ENCODE results near the gene ZNF660.
"Not testable (repeated sequence)": the region's sequence is repeated elsewhere in the genome, so short reads cannot be mapped to it uniquely, and the experiment has no call there.

The ZNF660 gene

DNA sequence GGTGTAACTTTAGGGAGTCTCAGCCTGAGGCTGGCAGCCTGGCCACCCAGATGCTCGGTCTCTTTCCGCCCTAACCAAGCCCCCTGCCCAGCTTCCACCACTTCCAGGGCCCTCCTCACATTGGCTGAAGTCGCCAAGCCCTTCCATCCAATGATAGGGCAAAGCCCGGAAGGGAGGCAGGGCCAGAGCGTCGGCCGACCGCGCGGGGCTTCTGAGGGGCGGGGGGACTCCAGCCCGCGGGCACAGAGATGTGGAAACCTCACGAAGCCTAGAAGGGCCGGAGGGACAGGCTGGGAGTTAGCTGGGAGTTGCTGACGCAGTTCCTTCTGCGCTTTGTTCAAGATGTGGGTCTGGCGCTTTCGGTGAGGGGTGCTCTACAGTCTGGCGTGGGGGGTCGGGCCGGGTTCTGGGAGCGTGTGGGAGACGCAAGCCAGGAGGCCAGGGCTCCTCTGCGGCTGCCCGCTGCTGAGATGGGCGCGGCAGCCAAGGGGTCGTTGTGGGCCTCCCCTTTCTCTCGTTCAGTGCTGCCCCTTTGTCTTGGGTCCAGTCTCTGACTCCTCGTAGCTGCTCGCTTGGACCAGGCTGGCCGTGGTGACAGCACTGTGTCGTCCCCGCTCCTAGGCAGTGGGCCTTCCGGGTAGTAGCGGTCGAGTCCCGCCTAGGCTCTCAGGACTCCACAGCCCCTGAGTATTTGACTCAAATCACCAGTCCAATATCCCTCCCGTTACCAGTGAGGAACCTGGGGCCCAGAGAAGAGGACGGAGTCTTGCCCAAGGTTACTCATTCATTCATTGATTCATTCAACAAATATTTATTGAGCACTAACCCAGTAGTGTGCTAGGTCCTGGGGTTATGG is at the start of gene ZNF660:
TSS of gene ZNF660 (plus strand) at position 319 of the 856 bp plus-strand sequence. CDS start 9,230 bp downstream, outside the sequence.
- peak; percentile 33 for DNase-seq

DNA sequence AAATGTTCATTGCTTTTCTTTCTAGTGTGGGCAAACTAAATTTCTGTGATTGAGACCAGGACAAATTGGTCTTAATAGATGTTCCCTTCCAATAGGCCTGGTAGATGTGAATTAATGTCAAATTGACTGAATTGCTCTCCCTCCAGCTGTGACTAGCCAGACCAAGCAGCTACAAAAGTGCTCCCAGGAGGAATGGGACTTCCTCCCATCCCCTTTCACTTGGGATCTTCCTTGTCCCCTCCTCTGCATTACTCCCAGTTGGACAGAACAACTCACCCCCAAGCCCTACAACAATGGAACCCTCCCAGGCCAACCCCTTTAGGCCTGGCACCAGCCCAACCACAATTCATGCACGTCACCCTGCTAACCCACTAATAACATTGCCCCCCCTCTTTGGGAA is 49.4 kb upstream of the ZNF660 start:
- no peak for DNase-seq

- not testable (repeated sequence) for DNase-seq
Measured at GRCh38 chr3:44544811-44545210, 40.0 kb upstream of the ZNF660 start.

DNA sequence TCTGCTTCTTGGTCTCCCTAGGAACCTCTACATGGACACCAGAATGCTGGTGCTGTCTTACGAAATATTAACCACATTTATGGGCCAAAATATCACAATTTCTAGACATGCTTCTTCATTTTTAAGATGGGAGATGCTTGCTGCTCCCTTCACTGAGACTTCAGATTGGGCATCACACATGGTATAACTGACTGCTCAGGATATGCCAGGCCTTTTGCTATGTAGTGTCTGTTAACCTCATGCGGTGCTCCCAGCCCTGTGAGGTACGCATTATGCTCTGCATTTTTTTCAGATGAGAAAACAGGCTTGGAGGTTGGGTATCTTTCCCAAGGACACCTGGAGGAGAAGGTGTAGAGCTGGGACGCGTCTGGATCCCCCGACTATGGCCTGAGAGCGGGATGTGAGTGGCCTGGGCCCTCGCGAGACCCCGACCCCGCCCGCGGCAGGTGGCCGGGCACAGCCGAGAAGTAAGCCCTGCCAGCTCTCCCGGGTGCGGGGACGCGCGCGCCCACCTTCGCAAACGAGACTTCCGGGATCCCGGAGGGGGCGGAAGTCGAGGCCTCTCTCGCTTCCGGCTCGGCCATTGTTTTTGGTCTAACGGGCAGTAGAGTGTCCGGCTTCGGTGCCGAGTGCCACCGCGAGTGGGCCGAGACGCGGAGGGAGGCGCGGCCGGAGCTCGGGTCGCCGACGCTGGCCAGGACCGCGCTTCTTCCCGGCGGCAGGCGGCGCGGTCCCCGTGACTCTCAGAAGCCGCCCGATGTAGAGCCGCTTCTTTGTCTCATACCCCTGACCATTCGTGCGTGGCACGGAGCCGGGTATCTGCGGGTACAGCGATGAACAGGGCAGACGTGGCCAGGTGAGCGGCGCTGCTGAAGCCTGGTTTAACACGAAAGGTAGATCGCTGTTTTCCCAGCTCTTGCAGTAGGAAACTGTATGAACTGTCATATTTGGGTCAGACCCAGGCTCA is 29.9 kb upstream of the ZNF660 start, which contains the start of gene ZKSCAN7:
TSS of gene ZKSCAN7 (plus strand) at position 568 of the 967 bp plus-strand sequence. CDS start 1,855 bp downstream, outside the sequence.
- DNase-seq = peak; percentile 18

DNA sequence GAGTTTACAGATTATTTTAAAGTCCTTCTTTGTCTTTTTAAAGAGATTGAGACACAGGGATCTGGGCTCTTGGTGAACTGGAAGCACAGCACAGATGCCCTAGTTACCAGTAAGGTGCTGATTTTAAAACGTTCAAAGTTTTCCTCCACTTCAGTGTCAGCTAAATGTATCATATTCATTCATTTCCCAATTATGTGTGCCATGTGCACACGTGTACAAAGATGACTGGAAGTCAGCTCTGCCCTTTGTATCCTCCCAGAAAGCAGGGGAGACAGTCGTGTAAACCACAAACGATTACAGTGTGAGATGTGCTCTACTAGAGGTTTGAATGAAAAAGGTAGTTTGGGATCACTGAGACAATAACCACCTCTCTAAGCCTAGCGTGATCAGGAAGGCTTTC is 29.0 kb upstream of the ZNF660 start:
- DNase-seq = no peak

DNA sequence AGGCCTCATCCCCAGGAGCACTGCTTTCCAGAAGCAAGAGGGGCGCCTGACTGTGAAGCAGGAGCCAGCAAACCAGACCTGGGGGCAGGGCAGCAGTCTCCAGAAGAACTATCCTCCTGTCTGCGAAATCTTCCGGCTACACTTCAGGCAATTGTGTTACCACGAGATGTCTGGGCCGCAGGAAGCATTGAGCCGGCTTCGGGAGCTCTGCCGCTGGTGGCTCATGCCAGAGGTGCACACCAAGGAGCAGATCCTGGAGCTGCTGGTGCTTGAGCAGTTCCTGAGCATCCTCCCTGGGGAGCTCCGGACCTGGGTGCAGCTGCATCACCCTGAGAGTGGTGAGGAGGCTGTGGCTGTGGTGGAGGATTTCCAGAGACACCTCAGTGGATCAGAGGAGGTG is 27.7 kb upstream of the ZNF660 start:
- no peak for DNase-seq

DNA sequence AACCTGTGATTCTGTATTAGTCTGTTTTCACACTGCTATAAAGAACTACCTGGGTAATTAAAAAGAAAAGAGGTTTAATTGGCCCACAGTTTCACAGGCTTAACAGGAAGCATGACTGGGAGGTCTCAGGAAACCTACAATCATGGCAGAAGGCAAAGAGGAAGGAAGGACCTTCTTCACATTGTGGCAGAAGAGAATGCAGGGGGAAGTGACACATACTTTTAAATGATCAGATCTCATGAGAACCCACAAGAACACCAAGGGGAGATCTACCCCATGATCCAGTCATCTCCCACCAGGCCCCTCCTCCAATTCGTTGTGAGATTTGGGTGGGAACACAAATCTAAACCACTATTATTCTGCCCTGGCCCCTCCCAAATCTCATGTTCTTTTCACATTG is 23.7 kb upstream of the ZNF660 start:
- DNase-seq = no peak

DNA sequence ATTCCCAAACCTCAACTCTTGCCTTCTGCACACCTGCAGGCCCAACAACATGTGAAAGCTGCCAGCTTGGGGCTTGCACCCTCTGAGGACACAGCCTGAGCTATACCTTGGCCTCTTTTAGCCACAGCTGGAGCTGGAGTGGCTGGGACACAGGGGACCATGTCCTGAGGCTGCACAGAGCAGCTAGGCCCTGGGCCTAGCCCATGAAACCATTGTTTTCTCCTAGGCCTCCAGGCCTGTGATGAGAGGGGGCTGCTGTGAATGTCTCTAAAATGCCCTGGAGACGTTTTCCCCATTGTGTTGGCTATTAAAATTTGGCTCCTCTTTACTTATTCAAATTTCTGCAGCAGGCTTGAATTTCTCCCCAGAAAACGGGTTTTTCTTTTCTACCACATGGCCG is 22.6 kb upstream of the ZNF660 start:
- DNase-seq = no peak

- DNase-seq = no peak
Measured at GRCh38 chr3:44568561-44568960, 16.2 kb upstream of the ZNF660 start.

DNA sequence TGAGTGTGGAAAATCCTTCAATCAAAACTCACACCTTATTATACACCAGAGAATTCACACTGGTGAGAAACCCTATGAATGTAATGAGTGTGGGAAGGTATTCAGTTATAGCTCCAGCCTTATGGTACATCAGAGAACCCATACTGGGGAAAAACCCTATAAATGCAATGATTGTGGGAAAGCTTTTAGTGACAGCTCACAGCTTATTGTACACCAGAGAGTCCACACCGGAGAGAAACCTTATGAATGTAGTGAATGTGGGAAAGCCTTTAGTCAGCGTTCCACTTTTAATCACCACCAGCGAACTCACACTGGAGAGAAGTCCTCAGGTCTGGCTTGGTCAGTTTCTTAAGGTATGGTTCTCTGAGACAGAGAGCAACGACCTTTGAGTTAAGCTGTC is 13.7 kb upstream of the ZNF660 start:
- DNase-seq = no peak

DNA sequence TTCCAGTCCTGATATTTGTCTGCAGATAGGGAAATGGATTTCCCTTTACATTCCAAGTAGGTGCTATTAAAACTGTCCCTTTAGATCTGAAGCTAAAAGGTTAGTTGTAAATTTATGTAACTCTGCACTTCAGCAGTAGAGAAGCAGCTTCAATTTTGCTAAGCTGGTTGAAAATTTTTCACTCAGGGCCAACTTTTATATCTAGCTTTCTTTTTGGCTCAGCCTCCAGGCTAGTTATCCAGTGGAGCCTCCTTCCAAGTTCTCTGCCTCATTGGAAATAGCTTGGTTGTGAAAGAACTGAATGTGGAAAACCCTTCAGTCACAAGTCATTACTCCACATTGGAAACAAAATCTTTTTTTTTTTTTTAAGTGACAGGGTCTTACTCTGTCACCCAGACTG is 8.2 kb upstream of the ZNF660 start:
- DNase-seq = no peak

- not testable (repeated sequence) for DNase-seq
Measured at GRCh38 chr3:44577354-44577952, 7.3 kb upstream of the ZNF660 start.

- not testable (repeated sequence) for DNase-seq
Measured at GRCh38 chr3:44578316-44578715, 6.4 kb upstream of the ZNF660 start.

DNA sequence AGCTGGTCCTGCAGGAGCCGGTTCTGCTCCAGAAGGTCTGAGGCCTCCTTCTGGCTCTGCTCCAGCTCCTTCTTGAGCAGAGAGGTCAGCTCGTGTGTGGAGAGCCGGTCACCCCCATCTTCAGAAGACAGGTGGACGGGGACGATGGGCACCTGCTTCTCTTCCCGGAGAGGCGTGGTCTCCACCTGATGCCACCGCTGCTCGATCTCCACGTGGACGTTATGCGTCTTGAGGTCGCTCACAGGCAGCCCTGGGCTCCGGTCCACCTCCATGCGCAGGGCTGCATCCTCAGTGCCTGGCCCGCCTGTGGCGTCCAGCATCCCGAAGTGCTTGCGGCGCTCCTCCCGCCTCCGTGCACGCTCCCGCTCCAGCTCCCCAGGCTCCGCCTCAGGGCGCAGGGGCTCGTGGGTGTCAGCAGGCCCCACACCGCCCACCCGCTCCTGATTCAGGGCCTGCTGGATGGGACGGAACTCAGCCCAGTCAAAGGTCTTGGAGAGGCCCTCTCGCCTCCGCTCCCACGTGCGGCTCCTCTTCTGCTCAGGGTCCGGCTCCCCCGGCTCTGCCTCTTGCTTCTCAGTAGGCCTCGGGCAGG is 5.7 kb upstream of the ZNF660 start:
- DNase-seq = not testable (repeated sequence)

GRCh38 chr3:44579749-44580148 is 5.0 kb upstream of the ZNF660 start:
- not testable (repeated sequence) for DNase-seq

- not testable (repeated sequence) for DNase-seq
Measured at GRCh38 chr3:44580971-44581370, 3.8 kb upstream of the ZNF660 start.

GRCh38 chr3:44596621-44597020 is 11.9 kb downstream of the ZNF660 start:
- DNase-seq = no peak

- no peak for DNase-seq
Measured at GRCh38 chr3:44601749-44602148, 17.0 kb downstream of the ZNF660 start.

- DNase-seq = no peak
Measured at GRCh38 chr3:44612678-44613077, 27.9 kb downstream of the ZNF660 start.

DNA sequence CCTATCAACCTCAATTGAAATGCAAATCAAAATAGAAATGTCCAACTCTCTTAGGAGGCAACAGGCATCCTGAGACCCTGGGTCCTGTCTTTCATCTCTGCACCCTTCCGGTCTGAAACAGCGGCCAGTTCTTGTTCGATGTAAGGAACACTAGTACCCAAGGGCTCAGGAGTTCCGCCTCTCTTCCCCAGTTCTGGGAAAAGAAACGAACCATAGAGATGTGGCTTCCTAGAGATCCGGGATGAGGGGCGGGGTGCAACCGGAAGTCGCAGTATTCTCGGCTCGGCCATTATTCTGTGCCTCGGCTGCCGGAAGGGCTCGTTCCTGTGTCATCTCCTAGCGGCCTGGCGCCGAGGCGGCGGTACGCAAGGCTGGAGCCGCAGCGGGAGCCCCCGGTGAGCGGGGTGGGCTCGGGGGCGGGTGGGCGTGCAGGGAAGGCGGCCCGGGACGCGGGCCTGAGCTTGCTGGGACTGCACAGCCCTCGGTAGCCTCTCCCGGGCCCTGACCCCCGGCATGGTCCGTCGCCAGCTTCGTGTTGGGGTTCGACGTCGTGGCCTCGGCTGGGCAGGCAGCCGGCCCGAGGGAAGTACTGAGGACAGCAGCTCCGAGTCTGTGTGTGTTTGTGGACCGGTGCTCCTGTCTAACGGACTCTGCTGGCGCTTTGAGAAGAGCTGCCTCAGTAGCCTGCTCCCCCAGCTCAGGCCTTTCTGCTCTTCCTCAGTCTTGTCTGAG is 40.2 kb downstream of the ZNF660 start, which contains the start of gene ZNF197:
TSS of gene ZNF197 (plus strand) at position 288 of the 732 bp plus-strand sequence. CDS start 4,119 bp downstream, outside the sequence.
- peak; percentile 43 for DNase-seq

GRCh38 chr3:44628716-44629115 is 44.0 kb downstream of the ZNF660 start:
- DNase-seq = no peak

DNA sequence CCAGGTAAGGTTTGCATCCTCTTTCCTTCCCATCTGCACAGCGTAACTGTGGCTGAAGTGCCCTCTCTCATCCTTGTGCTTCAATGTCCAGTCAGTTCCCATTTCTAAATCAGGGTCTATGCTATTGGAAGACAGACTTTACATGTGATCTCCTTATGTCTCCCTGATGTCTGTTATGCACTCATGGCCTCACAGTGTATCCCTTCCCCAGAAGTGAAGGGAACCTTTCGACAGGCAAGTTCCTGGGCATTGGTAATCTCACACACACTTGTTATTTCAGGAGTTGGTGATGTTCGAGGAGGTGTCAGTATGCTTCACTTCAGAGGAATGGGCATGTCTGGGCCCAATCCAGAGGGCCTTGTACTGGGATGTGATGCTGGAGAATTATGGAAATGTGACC is 47.4 kb downstream of the ZNF660 start:
- no peak for DNase-seq

Data from NCI-H524 treated with DMSO at 0.1 percent for 48 hours (cell line).